ENCODE data around the gene ICOS.

Gene ICOS

DNA sequence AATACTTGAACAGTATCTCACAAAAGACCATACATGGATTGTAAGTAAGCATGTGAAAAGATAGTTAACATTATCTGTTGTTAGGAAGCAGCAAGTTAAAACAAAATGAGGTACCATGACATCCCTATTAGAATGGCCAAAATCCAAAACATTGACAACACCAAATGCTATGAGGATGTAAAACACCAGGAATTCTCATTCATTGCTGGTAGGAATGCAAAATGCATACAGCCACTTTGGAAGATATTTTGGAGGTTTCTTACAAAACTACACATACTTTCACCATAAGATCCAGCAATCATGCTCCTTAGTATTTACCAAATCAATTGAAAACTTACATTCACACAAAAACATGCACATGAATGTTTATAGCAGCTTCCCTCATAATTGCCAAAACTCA lies 30.9 kb upstream of the ICOS start:
- TF ChIP-seq, protein P1, sequence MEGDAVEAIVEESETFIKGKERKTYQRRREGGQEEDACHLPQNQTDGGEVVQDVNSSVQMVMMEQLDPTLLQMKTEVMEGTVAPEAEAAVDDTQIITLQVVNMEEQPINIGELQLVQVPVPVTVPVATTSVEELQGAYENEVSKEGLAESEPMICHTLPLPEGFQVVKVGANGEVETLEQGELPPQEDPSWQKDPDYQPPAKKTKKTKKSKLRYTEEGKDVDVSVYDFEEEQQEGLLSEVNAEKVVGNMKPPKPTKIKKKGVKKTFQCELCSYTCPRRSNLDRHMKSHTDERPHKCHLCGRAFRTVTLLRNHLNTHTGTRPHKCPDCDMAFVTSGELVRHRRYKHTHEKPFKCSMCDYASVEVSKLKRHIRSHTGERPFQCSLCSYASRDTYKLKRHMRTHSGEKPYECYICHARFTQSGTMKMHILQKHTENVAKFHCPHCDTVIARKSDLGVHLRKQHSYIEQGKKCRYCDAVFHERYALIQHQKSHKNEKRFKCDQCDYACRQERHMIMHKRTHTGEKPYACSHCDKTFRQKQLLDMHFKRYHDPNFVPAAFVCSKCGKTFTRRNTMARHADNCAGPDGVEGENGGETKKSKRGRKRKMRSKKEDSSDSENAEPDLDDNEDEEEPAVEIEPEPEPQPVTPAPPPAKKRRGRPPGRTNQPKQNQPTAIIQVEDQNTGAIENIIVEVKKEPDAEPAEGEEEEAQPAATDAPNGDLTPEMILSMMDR (conservative IDR thresholded peaks at IDR 0.05; ENCODE audit: control insufficient read depth, insufficient read depth, low read depth, low read length), result no peak
- H3K4me3 ChIP-seq (ENCODE audit: control insufficient read depth, low read depth, low read length), result no peak overlapping the region
- DNase-seq (ENCODE audit: low read depth), result peak; percentile 14

DNA sequence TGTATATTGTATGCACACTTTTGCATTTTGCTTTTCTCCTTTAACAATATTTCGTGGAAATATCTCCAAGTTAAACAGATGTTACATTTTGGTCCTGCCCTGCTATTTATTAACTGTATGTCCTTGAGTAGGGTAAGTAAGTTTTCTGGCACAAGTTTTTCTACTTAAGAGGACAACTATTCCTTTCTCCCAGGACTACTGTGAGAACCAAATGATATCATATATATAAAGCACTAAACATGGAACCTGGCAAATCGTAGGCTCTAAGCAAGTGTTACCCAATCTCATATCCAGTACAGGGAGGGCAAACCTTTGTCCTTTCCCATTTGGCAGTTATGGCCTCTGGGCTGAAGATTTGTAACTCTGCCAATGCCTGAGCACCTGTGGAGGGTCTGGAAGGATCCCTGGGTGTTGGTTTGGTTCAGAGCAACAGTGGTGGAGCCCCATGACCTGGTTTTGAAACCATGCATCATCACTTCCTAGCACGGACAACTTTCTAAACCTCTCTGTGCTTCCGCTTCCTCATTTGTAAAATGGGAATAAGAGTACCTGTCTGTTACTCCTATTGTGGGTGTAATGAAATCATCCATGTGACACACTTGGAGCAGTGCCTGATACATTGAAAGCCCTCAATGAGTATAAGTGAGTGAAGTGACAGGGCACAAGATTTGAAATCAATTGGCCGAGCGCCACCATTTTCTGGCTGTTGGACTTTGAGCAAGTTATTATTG lies 28.3 kb upstream of the ICOS start:
- TF ChIP-seq, protein P1 (conservative IDR thresholded peaks at IDR 0.05; ENCODE audit: control insufficient read depth, insufficient read depth, low read depth, low read length), result no peak
- H3K4me3 ChIP-seq (ENCODE audit: control insufficient read depth, low read depth, low read length), result no peak overlapping the region
- DNase-seq (ENCODE audit: low read depth), result no peak

DNA sequence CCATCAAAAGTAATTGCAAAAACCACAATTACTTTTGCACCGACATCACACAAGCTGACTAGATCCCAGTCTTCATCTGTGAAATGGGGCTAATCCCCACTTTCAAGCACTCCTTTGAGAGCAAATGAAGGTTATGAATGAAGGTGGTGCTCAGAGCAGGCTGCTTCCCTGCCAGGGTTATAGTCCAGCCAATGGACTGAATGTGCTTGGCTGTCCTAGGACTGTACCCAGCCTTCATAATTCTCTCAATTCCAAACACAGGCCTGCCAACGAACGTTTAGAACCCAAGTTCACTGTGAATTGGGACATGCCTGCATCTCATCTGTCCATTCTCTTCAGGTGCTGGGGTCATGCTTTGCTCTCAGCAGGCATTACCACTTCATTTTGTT lies 27.8 kb upstream of the ICOS start:
- no peak overlapping the region for H3K4me3 ChIP-seq (ENCODE audit: control insufficient read depth, low read depth, low read length)
- DNase-seq (ENCODE audit: low read depth), result no peak
- TF ChIP-seq, protein P1 (conservative IDR thresholded peaks at IDR 0.05; ENCODE audit: control insufficient read depth, insufficient read depth, low read depth, low read length), result no peak

DNA sequence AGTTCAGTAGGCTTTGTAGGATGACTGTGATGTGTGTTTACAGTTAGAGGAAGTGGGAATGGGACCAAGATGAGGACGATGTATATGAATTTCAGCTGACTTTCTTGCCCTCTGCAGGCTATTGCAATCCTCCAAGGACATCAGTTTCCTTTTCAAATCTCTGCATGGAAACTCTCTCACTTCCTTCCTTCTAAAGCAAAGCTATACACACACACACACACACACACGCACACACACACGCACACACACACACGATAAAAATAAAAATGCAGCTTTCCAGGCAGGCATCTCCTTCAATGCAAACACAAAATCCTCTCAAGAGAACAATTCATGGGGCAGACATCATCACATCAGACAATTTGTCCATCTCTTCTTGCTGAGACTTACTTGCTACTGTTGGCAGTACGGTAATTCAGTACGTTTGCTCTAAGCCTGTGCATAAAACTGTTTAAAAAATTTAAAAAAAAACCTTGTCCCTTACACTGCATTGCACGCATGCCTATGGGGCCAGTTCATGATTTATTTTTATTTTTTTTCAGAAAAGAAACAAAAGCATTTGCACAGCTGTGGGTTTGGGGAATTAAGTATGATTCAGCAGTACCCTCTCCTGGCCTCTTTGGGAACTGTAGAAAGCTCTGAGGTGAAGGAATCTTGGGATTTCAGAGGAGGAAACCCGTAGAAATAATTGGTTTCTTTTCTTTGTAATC lies 27.1 kb upstream of the ICOS start:
- H3K4me3 ChIP-seq (ENCODE audit: control insufficient read depth, low read depth, low read length), result peak overlapping the region; percentile 23
- TF ChIP-seq, protein P1 (conservative IDR thresholded peaks at IDR 0.05; ENCODE audit: control insufficient read depth, insufficient read depth, low read depth, low read length), result peak; percentile 84
- peak; percentile 77 for DNase-seq (ENCODE audit: low read depth)

DNA sequence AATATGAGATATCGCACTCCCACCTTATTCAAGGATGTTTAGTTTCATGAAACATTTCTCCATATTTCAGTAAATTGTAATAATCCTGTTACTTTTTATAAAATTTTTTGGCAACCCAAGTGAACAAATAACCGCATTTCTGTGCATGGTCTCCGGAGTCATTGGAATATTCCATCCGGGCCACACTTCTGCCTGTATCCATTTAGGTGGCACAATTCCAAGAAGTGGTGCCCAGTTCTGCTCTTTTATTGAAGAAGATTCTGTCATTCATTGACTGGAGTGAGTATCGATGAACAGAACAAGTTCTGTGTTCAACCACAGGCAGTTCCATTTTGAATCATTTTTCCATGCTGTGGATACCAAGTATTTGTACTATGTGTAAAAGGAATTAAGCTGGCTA lies 26.6 kb upstream of the ICOS start:
- H3K4me3 ChIP-seq (ENCODE audit: control insufficient read depth, low read depth, low read length), result peak overlapping the region; percentile 23
- TF ChIP-seq, protein P1 (conservative IDR thresholded peaks at IDR 0.05; ENCODE audit: control insufficient read depth, insufficient read depth, low read depth, low read length), result no peak

DNA sequence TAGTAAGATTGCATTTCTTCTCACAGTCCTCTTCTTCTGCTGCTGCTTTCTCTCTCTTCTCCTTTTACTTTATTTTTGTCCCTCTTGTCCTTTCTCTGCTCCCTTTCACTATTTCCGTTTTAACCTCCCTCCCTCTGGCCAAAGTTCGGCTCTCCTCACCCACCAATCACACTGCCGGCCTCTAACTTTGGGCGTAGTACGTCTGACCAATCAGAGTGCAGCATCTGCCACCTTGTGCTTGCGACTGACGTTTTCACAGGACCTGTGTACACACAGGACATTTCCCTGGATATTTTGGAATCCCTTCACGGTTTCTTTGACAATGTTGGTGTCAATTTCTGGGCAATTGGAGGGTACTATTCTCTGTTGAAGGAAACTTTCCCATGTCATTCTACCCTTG lies 22.6 kb upstream of the ICOS start:
- H3K4me3 ChIP-seq (ENCODE audit: control insufficient read depth, low read depth, low read length), result no peak overlapping the region
- no peak for DNase-seq (ENCODE audit: low read depth)
- TF ChIP-seq, protein P1 (conservative IDR thresholded peaks at IDR 0.05; ENCODE audit: control insufficient read depth, insufficient read depth, low read depth, low read length), result no peak

More for the DNA sequence above, 26.6 kb upstream of the ICOS start:
- peak; percentile 16 for DNase-seq (ENCODE audit: low read depth)
